IMR-90 (cell line): ENCODE data around the gene QRFP. TPM values are rescaled to one million over a fixed set of nuclear protein-coding genes. Genes with fewer than 3 reads are reported as not detected.

Experiments
- ATAC-seq: fragments of 200-7000 bp; cut with Tn5 transposase; 2 replicates; pipeline ENCODE4 v1.9.1; 2020; ENCODE audit warnings: low read depth, mild to moderate bottlenecking, moderate library complexity
- BruUV-seq: library from RNA; stranded (reverse); fragments of 400-500 nt; replicated peaks from 2 replicates; lab custom pipeline; 2021; lab: Mats Ljungman, UMichigan
- CTCF ChIA-PET: fragments of 300-600 bp; formaldehyde crosslinking; extraction: SDS; loops from one replicate; lab custom pipeline; 2021; ENCODE audit warnings: antibody characterized with exemption; lab: Yijun Ruan, JAX
- POLR2A ChIA-PET: fragments of 300-600 bp; sonication (Branson Sonifier 250); formaldehyde crosslinking; loops from one replicate; lab custom pipeline; 2022; ENCODE audit warnings: antibody characterized with exemption; ENCODE audit not compliant: unreplicated experiment; lab: Charles Lee
- DNase-seq: peaks from one replicate; pipeline ENCODE4 v3.0.0; 2013
- H2AFZ ChIP-seq: replicated peaks from 2 replicates; pipeline ENCODE3; 2013; ENCODE audit warnings: low read length, mild to moderate bottlenecking; ENCODE audit not compliant: poor library complexity
- H2AK5ac ChIP-seq: 2 replicates; pipeline ENCODE4 v1.6.1; 2013; ENCODE audit warnings: low read depth, low read length, inconsistent platforms
- H2AK9ac ChIP-seq: replicated peaks from 2 replicates; pipeline ENCODE3; 2013; ENCODE audit warnings: mild to moderate bottlenecking, low read depth, low read length, moderate library complexity; ENCODE audit not compliant: poor library complexity
- H2BK120ac ChIP-seq: 2 replicates; pipeline ENCODE4 v1.6.1; 2013; ENCODE audit warnings: low read depth, low read length, inconsistent platforms
- H2BK15ac ChIP-seq: 3 replicates; pipeline ENCODE4 v1.6.1; 2013; ENCODE audit warnings: low read depth, low read length, inconsistent platforms
- H2BK20ac ChIP-seq: 2 replicates; pipeline ENCODE4 v1.6.1; 2013; ENCODE audit warnings: low read depth, mild to moderate bottlenecking, inconsistent platforms, low read length, moderate library complexity
- H2BK5ac ChIP-seq: 2 replicates; pipeline ENCODE4 v1.6.1; 2013; ENCODE audit warnings: mild to moderate bottlenecking, low read depth, low read length, inconsistent platforms; ENCODE audit not compliant: poor library complexity, severe bottlenecking
- H3K14ac ChIP-seq: replicated peaks from 2 replicates; pipeline ENCODE4 v1.6.1; 2013; ENCODE audit warnings: low read depth, low read length, inconsistent platforms
- H3K18ac ChIP-seq: 2 replicates; pipeline ENCODE4 v1.6.1; 2013; ENCODE audit warnings: low read depth, low read length, control low read depth
- H3K23ac ChIP-seq: 2 replicates; pipeline ENCODE4 v1.6.1; 2013; ENCODE audit warnings: low read depth, low read length, inconsistent platforms
- H3K27ac ChIP-seq: 2 replicates; pipeline ENCODE4 v1.5.1; 2013; ENCODE audit warnings: mild to moderate bottlenecking, control low read depth, low read length; ENCODE audit not compliant: insufficient read depth
- H3K27me3 ChIP-seq: 2 replicates; pipeline ENCODE4 v1.6.1; 2013; ENCODE audit warnings: low read length; ENCODE audit not compliant: control insufficient read depth, insufficient read depth
- H3K36me3 ChIP-seq: 2 replicates; pipeline ENCODE4 v1.6.1; 2013; ENCODE audit warnings: low read length, mixed read lengths; ENCODE audit not compliant: control insufficient read depth, insufficient read depth
- H3K4ac ChIP-seq: 2 replicates; pipeline ENCODE4 v1.6.1; 2013; ENCODE audit warnings: low read depth, low read length, inconsistent platforms
- H3K4me1 ChIP-seq: 2 replicates; pipeline ENCODE4 v1.6.1; 2013; ENCODE audit warnings: low read length, mixed read lengths; ENCODE audit not compliant: control insufficient read depth, insufficient read depth
- H3K4me2 ChIP-seq: 2 replicates; pipeline ENCODE4 v1.6.1; 2013; ENCODE audit warnings: low read depth, mild to moderate bottlenecking, control low read depth, low read length, moderate library complexity
- H3K4me3 ChIP-seq: 2 replicates; pipeline ENCODE4 v1.5.1; 2013; ENCODE audit warnings: low read depth, mild to moderate bottlenecking, control low read depth, low read length, moderate library complexity; ENCODE audit not compliant: insufficient read depth
- H3K56ac ChIP-seq: 2 replicates; pipeline ENCODE4 v1.6.1; 2013; ENCODE audit warnings: low read length, inconsistent platforms; ENCODE audit not compliant: insufficient read depth; ENCODE audit errors: extremely low read depth
- H3K79me1 ChIP-seq, 2 experiments: 2 replicates each; pipeline ENCODE4 v1.6.1; 2013; ENCODE audit warnings: low read length in 2 of 2, inconsistent platforms in 1 of 2, low read depth in 1 of 2
- H3K9ac ChIP-seq: 2 replicates; pipeline ENCODE4 v1.6.1; 2013; ENCODE audit warnings: low read depth, low read length, control low read depth
- H3K9me1 ChIP-seq: 2 replicates; pipeline ENCODE4 v1.6.1; 2013; ENCODE audit warnings: low read length, inconsistent platforms; ENCODE audit not compliant: insufficient read depth
- H3K9me3 ChIP-seq: 2 replicates; pipeline ENCODE4 v1.6.1; 2013; ENCODE audit warnings: low read length; ENCODE audit not compliant: control insufficient read depth, insufficient read depth
- H4K20me1 ChIP-seq: 2 replicates; pipeline ENCODE4 v1.6.1; 2013; ENCODE audit warnings: low read length, inconsistent platforms; ENCODE audit not compliant: insufficient read depth
- H4K5ac ChIP-seq: 2 replicates; pipeline ENCODE4 v1.6.1; 2013; ENCODE audit warnings: mild to moderate bottlenecking, low read depth, low read length, control low read depth
- H4K8ac ChIP-seq, 2 experiments: 2 replicates each; pipeline ENCODE4 v1.6.1; 2013; ENCODE audit warnings: low read depth in 2 of 2, low read length in 2 of 2, control low read depth in 1 of 2, inconsistent platforms in 1 of 2
- H4K91ac ChIP-seq: 2 replicates; pipeline ENCODE4 v1.6.1; 2013; ENCODE audit warnings: low read depth, low read length, inconsistent platforms; ENCODE audit not compliant: insufficient read depth
- BHLHE40 ChIP-seq: fragments of 150-350 bp; IDR thresholded peaks from 2 replicates; pipeline ENCODE4 v1.6.1; 2016; ENCODE audit warnings: mild to moderate bottlenecking, low read depth, low read length
- CEBPB ChIP-seq: IDR thresholded peaks from 2 replicates; pipeline ENCODE4 v1.6.1; 2012; ENCODE audit warnings: low read depth, low read length, improper control_type of control experiment
- CHD1 ChIP-seq: IDR thresholded peaks from 2 replicates; pipeline ENCODE4 v1.6.1; 2012; ENCODE audit warnings: low read depth, low read length, improper control_type of control experiment
- FOS ChIP-seq: fragments of 150-350 bp; IDR thresholded peaks from 2 replicates; pipeline ENCODE4 v1.6.1; 2016; ENCODE audit warnings: low read depth, low read length
- MAFK ChIP-seq: IDR thresholded peaks from 2 replicates; pipeline ENCODE4 v1.6.1; 2012; ENCODE audit warnings: low read depth, low read length, improper control_type of control experiment
- MAZ ChIP-seq: IDR thresholded peaks from 2 replicates; pipeline ENCODE4 v1.6.1; 2012; ENCODE audit warnings: low read depth, mild to moderate bottlenecking, low read length, improper control_type of control experiment, moderate library complexity, borderline replicate concordance
- MXI1 ChIP-seq: IDR thresholded peaks from 2 replicates; pipeline ENCODE4 v1.6.1; 2012; ENCODE audit warnings: low read depth, mild to moderate bottlenecking, low read length, moderate library complexity, borderline replicate concordance
- NFE2L2 ChIP-seq: fragments of 150-350 bp; IDR thresholded peaks from 2 replicates; pipeline ENCODE4 v1.6.1; 2016; ENCODE audit warnings: low read depth, mild to moderate bottlenecking, low read length
- POLR2A ChIP-seq: IDR thresholded peaks from 2 replicates; pipeline ENCODE4 v1.6.1; 2012; ENCODE audit warnings: mild to moderate bottlenecking, low read depth, low read length
- RAD21 ChIP-seq: IDR thresholded peaks from 2 replicates; pipeline ENCODE4 v1.6.1; 2012; ENCODE audit warnings: low read length, improper control_type of control experiment
- RCOR1 ChIP-seq: IDR thresholded peaks from 2 replicates; pipeline ENCODE4 v1.6.1; 2012; ENCODE audit warnings: mild to moderate bottlenecking, low read length, improper control_type of control experiment; ENCODE audit not compliant: insufficient replicate concordance
- RFX5 ChIP-seq: IDR thresholded peaks from 2 replicates; pipeline ENCODE4 v1.8.0; 2012; ENCODE audit warnings: low read depth, mild to moderate bottlenecking, low read length, moderate library complexity
- whole genome bisulfite sequencing, 2 experiments: methylation state at CpG; one replicate each; pipeline versions ENCODE4 v1.1.5 to v1.1.7; 2013; ENCODE audit warnings: missing lambda C conversion rate in 2 of 2; ENCODE audit not compliant: insufficient read length in 1 of 2; ENCODE audit errors: extremely low coverage in 2 of 2; 5-methylcytosine and 5-hydroxymethylcytosine counted together
- dilution Hi-C: fragments of 300-500 bp; cut with HindIII; formaldehyde crosslinking; loops from one replicate; pipeline ENCODE4 v1.14.3; 2018; ENCODE audit warnings: low sequenced_read_pairs; ENCODE audit not compliant: unreplicated experiment
- in situ Hi-C: fragments of 300-500 bp; cut with MboI; formaldehyde crosslinking; loops from 3 replicates; pipeline ENCODE4 v1.14.3; 2019; ENCODE audit warnings: low sequenced_read_pairs, inconsistent platforms, mixed read lengths
- intact Hi-C: fragments of 100-400 bp; cut with micrococcal nuclease; formaldehyde crosslinking; loops from 2 replicates; pipeline ENCODE4 v1.10.0; 2022
- polyA plus RNA-seq, 3 experiments: library from polyadenylated mRNA; depleted of rRNA; stranded (reverse); fragments of >200 nt; gene quantifications; 2 replicates each; pipeline ENCODE4 v1.2.3, GENCODE V29; 2012; ENCODE audit warnings: low replicate concordance in 1 of 3
- total RNA-seq: library from RNA; depleted of rRNA; stranded (reverse); fragments of >200 nt; gene quantifications from 2 replicates; pipeline ENCODE4 v1.2.3, GENCODE V29; 2012
- TF ChIP-seq, protein P1 (sequence below): conservative IDR thresholded peaks from 2 replicates; pipeline ENCODE4 v1.5.1; 2012; ENCODE audit warnings: mild to moderate bottlenecking, low read depth, low read length, improper control_type of control experiment
- TF ChIP-seq, protein P2 (sequence below): fragments of 150-350 bp; IDR thresholded peaks from 2 replicates; pipeline ENCODE4 v1.6.1; 2017; ENCODE audit warnings: mild to moderate bottlenecking, antibody characterized with exemption, low read length, low read depth
- TF ChIP-seq, protein P3 (sequence below): fragments of 150-350 bp; IDR thresholded peaks from 2 replicates; pipeline ENCODE4 v1.6.1; 2016; ENCODE audit warnings: low read depth, mild to moderate bottlenecking, low read length, moderate library complexity, borderline replicate concordance

The QRFP gene
- total and polyA plus RNA-seq, 2 of the 4 experiments (the other 2 are of a cell fraction), result not detected

DNA sequence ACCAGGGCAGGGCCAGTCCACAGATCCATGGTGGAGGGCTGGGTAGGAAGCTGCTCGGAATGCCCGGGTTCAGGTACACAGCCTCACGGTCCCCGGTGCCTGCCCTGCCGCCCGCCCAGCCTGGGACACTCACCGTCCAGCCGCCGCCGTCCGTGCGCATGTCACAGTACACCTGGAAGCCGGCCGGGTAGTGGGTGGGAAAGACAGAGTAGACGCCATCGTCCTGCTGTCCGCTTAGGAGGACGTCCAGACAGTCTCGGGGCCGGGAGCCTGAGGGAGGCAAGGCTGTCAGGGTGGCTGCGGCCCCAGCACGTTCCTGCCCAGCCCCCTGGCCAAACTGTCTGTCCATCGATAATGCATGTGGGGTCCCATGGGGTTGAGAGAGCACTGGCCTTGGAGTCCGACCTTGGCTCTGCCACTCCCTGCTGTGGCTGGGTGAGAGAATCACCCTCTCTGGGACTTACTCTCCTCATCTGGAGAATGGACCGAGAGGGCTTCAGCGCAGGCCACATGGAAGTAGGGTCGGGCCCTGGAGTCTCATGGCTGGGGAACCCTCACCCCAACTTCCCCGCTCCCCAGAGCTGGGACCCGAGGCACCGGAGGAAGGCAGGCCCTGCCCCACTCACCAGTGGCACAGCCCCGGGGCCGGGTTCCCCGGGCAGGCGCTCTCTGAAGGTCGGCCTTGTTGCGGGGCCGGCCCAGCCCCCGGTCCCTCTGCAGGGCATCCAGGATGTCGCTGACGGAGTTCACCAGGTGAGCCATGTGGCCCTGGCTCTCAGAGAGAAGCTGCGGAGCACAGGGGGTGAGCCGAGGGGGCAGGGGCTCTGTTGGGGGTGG lies 27.2 kb upstream of the QRFP start:
- BruUV-seq, result no TSS peak
- no peak overlapping the region for H4K8ac ChIP-seq
- intact Hi-C loops (no loop called here), dilution Hi-C loops (no loop called here), in situ Hi-C loops (no loop called here)
- no peak overlapping the region for H2BK120ac ChIP-seq
- H3K36me3 ChIP-seq, result no peaks in the 10 kb centered on the region
- ChIA-PET CTCF (no interaction called here), POLR2A (no interaction called here)
- H2BK15ac ChIP-seq, result no peak overlapping the region
- H2BK20ac ChIP-seq, result no peak overlapping the region
- H4K5ac ChIP-seq, result no peak overlapping the region
- no peaks in the 10 kb centered on the region for H4K20me1 ChIP-seq
- H2AFZ ChIP-seq, result no peak overlapping the region
- H3K9me3 ChIP-seq, result no peaks in the 10 kb centered on the region
- H3K14ac ChIP-seq, result no peak overlapping the region
- no peak overlapping the region for H3K27ac ChIP-seq
- no peak overlapping the region for H3K23ac ChIP-seq
- H3K4me2 ChIP-seq, result no peak overlapping the region
- no peak for ATAC-seq
- H2AK9ac ChIP-seq, result no peak overlapping the region
- DNase-seq, result no peak
- no peak overlapping the region for H3K18ac ChIP-seq
- H3K9ac ChIP-seq, result no peak overlapping the region
- H3K27me3 ChIP-seq, result no peaks in the 10 kb centered on the region
- H3K4me3 ChIP-seq, result no peak overlapping the region
- no peaks in the 10 kb centered on the region for H3K79me1 ChIP-seq
- H2BK5ac ChIP-seq, result no peak overlapping the region
- 96% methylated on average over 18 of the region's 42 CpGs; no CpG with 5 or more reads in 1 of the 2 experiments for WGBS, 2 experiments
- H2AK5ac ChIP-seq, result no peak overlapping the region
- no peak overlapping the region for H4K91ac ChIP-seq
- no peak overlapping the region for H3K56ac ChIP-seq
- H3K4me1 ChIP-seq, result peaks cover 10% of the 10 kb centered on the region
- H3K4ac ChIP-seq, result no peak overlapping the region
- peaks cover 3% of the 10 kb centered on the region; the same call in 1 of the 2 replicates for H3K9me1 ChIP-seq
- no peak for TF ChIP-seq BHLHE40
- TF ChIP-seq, protein P1, sequence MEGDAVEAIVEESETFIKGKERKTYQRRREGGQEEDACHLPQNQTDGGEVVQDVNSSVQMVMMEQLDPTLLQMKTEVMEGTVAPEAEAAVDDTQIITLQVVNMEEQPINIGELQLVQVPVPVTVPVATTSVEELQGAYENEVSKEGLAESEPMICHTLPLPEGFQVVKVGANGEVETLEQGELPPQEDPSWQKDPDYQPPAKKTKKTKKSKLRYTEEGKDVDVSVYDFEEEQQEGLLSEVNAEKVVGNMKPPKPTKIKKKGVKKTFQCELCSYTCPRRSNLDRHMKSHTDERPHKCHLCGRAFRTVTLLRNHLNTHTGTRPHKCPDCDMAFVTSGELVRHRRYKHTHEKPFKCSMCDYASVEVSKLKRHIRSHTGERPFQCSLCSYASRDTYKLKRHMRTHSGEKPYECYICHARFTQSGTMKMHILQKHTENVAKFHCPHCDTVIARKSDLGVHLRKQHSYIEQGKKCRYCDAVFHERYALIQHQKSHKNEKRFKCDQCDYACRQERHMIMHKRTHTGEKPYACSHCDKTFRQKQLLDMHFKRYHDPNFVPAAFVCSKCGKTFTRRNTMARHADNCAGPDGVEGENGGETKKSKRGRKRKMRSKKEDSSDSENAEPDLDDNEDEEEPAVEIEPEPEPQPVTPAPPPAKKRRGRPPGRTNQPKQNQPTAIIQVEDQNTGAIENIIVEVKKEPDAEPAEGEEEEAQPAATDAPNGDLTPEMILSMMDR, result no peak
- TF ChIP-seq RFX5, result no peak
- no peak for TF ChIP-seq CEBPB
- TF ChIP-seq, protein P2, sequence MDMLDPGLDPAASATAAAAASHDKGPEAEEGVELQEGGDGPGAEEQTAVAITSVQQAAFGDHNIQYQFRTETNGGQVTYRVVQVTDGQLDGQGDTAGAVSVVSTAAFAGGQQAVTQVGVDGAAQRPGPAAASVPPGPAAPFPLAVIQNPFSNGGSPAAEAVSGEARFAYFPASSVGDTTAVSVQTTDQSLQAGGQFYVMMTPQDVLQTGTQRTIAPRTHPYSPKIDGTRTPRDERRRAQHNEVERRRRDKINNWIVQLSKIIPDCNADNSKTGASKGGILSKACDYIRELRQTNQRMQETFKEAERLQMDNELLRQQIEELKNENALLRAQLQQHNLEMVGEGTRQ, result no peak
- no peak for TF ChIP-seq POLR2A
- TF ChIP-seq, protein P3, sequence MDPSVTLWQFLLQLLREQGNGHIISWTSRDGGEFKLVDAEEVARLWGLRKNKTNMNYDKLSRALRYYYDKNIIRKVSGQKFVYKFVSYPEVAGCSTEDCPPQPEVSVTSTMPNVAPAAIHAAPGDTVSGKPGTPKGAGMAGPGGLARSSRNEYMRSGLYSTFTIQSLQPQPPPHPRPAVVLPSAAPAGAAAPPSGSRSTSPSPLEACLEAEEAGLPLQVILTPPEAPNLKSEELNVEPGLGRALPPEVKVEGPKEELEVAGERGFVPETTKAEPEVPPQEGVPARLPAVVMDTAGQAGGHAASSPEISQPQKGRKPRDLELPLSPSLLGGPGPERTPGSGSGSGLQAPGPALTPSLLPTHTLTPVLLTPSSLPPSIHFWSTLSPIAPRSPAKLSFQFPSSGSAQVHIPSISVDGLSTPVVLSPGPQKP, result no peak
- TF ChIP-seq RCOR1, result no peak
- TF ChIP-seq FOS, result no peak
- no peak for TF ChIP-seq MAFK
- TF ChIP-seq CHD1, result no peak
- no peak for TF ChIP-seq NFE2L2
- TF ChIP-seq MAZ, result no peak
- TF ChIP-seq RAD21, result no peak
- no peak for TF ChIP-seq MXI1
